Spleen (tissue), 7 donors: ENCODE results near the gene SRCIN1.
"Not testable (repeated sequence)": the region's sequence is repeated elsewhere in the genome, so short reads cannot be mapped to it uniquely, and the experiment has no call there.

Experiments used
- CTCF ChIP-seq, 11 experiments: fragments of 200-600 bp in 7 of 11; fragments of 450-650 bp in 4 of 11; sonication (generic) in 4 of 11; IDR thresholded peaks in 8 of 11; conservative IDR thresholded peaks in 3 of 11; 1 replicate in 7 of 11; 2 replicates in 4 of 11; pipeline versions ENCODE4 v1.4.0 to v1.8.0; 2016 to 2021; ENCODE audit warnings: antibody characterized with exemption in 11 of 11, inconsistent platforms in 4 of 11, mild to moderate bottlenecking in 1 of 11
- POLR2A ChIP-seq, 3 donors: fragments of 450-650 bp; IDR thresholded peaks; one replicate each; pipeline ENCODE4 v1.5.1; 2017; ENCODE audit warnings: antibody characterized with exemption in 3 of 3, mild to moderate bottlenecking in 1 of 3
- donor health status: DM: no; HTN: no; CAD: no; lungs with moderate emphysema.
- donor health status: DM: no; HTN: no; CAD: no.
- donor health status: DM: no; HTN: no; CAD: no.

- not testable (repeated sequence) for TF ChIP-seq POLR2A (IDR thresholded peaks at IDR 0.05); CTCF (IDR thresholded peaks at IDR 0.05 in 8 of 11, conservative IDR thresholded peaks at IDR 0.05 in 3 of 11)
Measured at GRCh38 chr17:38528141-38528540, 77.6 kb downstream of the SRCIN1 start.
